Measurements from ENCODE around the gene MTERF2.
A peak's percentile ranks its signal among the peaks of the same experiment; 100 is the strongest.

Gene MTERF2

GRCh38 chr12:106987846-106988245, 900 bp upstream of the MTERF2 start:
- no peak for DNase-seq

GRCh38 chr12:106986135-106986534, 811 bp downstream of the MTERF2 start:
- no peak for DNase-seq

GRCh38 chr12:106985479-106985878, 1.5 kb downstream of the MTERF2 start:
- no peak for DNase-seq

- no peak for DNase-seq
Measured at GRCh38 chr12:106984588-106985137, 2.3 kb downstream of the MTERF2 start.

GRCh38 chr12:106982229-106982628, 4.7 kb downstream of the MTERF2 start:
- no peak for DNase-seq

GRCh38 chr12:106981788-106982187, 5.2 kb downstream of the MTERF2 start:
- no peak for DNase-seq

- DNase-seq: no peak
Measured at GRCh38 chr12:106980944-106981343, 6.0 kb downstream of the MTERF2 start.

GRCh38 chr12:106978035-106978800, 8.7 kb downstream of the MTERF2 start:
- peak; percentile 11 for DNase-seq

GRCh38 chr12:106976668-106977067, 10.3 kb downstream of the MTERF2 start:
- no peak for DNase-seq

GRCh38 chr12:106975993-106976658, 10.8 kb downstream of the MTERF2 start:
- DNase-seq: no peak

- DNase-seq: no peak
Measured at GRCh38 chr12:106975098-106975497, 11.8 kb downstream of the MTERF2 start.

GRCh38 chr12:106974511-106974910, 12.4 kb downstream of the MTERF2 start:
- DNase-seq: no peak

- no peak for DNase-seq
Measured at GRCh38 chr12:106973545-106973944, 13.4 kb downstream of the MTERF2 start.

- no peak for DNase-seq
Measured at GRCh38 chr12:106971065-106971464, 15.9 kb downstream of the MTERF2 start.

GRCh38 chr12:106964526-106964925, 22.4 kb downstream of the MTERF2 start:
- DNase-seq: no peak

GRCh38 chr12:106962286-106962685, 24.7 kb downstream of the MTERF2 start:
- DNase-seq: no peak

- no peak for DNase-seq
Measured at GRCh38 chr12:106960443-106960842, 26.5 kb downstream of the MTERF2 start.

GRCh38 chr12:106957583-106957982, 29.4 kb downstream of the MTERF2 start:
- no peak for DNase-seq

GRCh38 chr12:106956048-106956578, 30.8 kb downstream of the MTERF2 start:
- no peak for DNase-seq

GRCh38 chr12:106955377-106956047, 31.4 kb downstream of the MTERF2 start, which contains the start of gene TMEM263:
Gene TMEM263 (plus strand): TSS chr12:106955907. CDS start chr12:106967117, 11,210 bp downstream.
- DNase-seq: peak; percentile 62

- DNase-seq: no peak
Measured at GRCh38 chr12:106954462-106955376, 32.2 kb downstream of the MTERF2 start.
